ENCODE measurements around the gene SSX2IP. TPM values are rescaled to one million over a fixed set of nuclear protein-coding genes. Genes with fewer than 3 reads are reported as not detected.

SSX2IP gene
- total and polyA plus RNA-seq, 2 donors (not counting 1 experiment from before 2014, with no cell fraction given) = 13.8 to 41.5 TPM

DNA sequence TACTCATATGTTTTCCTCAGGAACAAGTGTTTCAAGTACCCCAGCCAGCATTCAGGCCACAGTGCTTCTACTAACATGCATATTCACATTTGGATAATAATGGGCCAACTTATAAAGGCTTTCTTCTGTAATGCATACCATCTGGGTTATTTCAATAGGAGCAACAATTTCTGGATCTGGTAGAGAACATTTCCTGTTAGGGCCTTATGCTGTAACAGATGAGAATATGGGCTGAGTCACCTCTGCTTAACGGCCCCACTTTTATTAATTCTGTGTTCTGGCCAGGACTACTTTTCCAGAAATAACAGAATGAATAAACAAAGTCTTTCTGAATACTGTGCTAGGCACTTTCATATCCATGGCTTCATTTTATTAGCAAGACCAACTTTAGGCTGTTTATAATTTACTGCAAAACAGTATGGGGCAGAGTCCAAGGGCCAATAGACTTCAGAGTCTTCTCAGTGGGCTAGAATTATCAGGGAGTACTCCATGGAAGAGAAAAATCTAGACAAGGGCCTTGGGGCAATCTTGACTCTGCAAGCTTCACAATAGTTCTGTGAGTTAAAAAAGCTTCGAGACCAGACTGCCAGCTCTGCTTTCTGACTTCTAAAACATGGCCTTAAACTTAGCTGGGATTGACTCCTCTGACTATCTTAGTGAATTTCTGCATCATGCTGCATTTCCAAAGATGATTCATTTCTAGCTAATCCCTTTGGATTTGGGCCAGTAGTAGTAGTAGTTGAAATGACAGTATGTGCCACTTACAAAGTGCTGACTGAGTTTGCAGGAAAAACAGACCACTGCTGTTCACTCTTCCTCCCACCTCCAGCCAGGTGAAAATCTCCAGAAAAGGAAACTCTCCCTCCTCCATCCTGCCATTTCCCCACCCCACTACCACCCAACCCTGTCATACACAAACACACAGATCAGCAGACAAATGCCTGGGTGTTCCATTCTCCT, 8.2 kb upstream of the SSX2IP start:
- peak overlapping the region; percentile 76 for H3K4me2 ChIP-seq (ENCODE audit: extremely low read depth, insufficient read depth, low read length)
- DNase-seq (ENCODE audit: low read depth in 2 of 2) = peak; percentile 91 to 95
- H3K36me3 ChIP-seq (ENCODE audit: control insufficient read depth, insufficient read depth, low read length) = no peaks in the 10 kb centered on the region
- TF ChIP-seq EZH2 (IDR thresholded peaks at IDR 0.05; ENCODE audit: low read length, missing control alignments) = no peak
- TF ChIP-seq, protein P1, sequence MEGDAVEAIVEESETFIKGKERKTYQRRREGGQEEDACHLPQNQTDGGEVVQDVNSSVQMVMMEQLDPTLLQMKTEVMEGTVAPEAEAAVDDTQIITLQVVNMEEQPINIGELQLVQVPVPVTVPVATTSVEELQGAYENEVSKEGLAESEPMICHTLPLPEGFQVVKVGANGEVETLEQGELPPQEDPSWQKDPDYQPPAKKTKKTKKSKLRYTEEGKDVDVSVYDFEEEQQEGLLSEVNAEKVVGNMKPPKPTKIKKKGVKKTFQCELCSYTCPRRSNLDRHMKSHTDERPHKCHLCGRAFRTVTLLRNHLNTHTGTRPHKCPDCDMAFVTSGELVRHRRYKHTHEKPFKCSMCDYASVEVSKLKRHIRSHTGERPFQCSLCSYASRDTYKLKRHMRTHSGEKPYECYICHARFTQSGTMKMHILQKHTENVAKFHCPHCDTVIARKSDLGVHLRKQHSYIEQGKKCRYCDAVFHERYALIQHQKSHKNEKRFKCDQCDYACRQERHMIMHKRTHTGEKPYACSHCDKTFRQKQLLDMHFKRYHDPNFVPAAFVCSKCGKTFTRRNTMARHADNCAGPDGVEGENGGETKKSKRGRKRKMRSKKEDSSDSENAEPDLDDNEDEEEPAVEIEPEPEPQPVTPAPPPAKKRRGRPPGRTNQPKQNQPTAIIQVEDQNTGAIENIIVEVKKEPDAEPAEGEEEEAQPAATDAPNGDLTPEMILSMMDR (conservative IDR thresholded peaks at IDR 0.05 in 1 of 2, IDR thresholded peaks at IDR 0.05 in 1 of 2; ENCODE audit: low read depth in 1 of 2, low read length in 2 of 2) = no peak
- peaks cover 16% of the 10 kb centered on the region for H3K4me1 ChIP-seq (ENCODE audit: control insufficient read depth, extremely low read depth, insufficient read depth, low read length)
- H3K9me3 ChIP-seq (ENCODE audit: control insufficient read depth, insufficient read depth, low read depth, low read length) = no peaks in the 10 kb centered on the region
- no peaks in the 10 kb centered on the region for H4K20me1 ChIP-seq (ENCODE audit: control insufficient read depth, extremely low read depth, insufficient read depth, low read length)
- no peaks in the 10 kb centered on the region for H3K79me2 ChIP-seq (ENCODE audit: control insufficient read depth, insufficient read depth, low read length)
- no peak overlapping the region for H3K4me3 ChIP-seq (replicated peaks in 1 of 4; ENCODE audit: control extremely low read depth in 1 of 4, insufficient read depth in 1 of 4, low read depth in 3 of 4, low read length in 4 of 4)
- no peak overlapping the region for H2AFZ ChIP-seq (ENCODE audit: low read length)
- no peak overlapping the region for H3K9ac ChIP-seq (ENCODE audit: insufficient read depth, low read length)
- peak overlapping the region; percentile 69 for H3K27ac ChIP-seq (ENCODE audit: insufficient read depth, low read length)
- H3K27me3 ChIP-seq (ENCODE audit: control insufficient read depth, insufficient read depth, low read length) = no peaks in the 10 kb centered on the region

DNA sequence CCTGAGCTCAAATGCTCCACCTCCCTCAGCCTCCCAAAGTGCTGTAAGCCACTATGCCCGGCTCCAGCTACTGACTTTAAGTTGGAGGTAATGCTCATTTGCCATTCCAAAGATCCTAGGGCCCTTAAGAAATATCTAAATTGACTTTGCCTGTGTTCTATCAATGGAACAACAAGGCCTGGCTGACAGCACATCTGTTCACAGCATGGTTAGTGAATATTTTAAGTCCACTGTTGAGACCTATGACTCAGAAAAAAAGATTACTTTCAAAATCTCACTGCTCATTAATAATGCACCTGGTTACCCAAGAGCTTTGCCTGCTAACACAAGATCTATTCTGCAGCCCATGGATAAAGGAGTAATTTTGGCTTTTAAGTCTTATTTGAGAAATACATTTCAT, 3.5 kb upstream of the SSX2IP start:
- Histone ChIP-seq H3K4me1 (ENCODE audit: control insufficient read depth, extremely low read depth, insufficient read depth, low read length) (peaks cover 6% of the 10 kb centered on the region), H4K20me1 (ENCODE audit: control insufficient read depth, extremely low read depth, insufficient read depth, low read length) (no peaks in the 10 kb centered on the region), H3K9ac (ENCODE audit: insufficient read depth, low read length) (no peak overlapping the region), H3K27me3 (ENCODE audit: control insufficient read depth, insufficient read depth, low read length) (no peaks in the 10 kb centered on the region), H3K79me2 (ENCODE audit: control insufficient read depth, insufficient read depth, low read length) (peaks cover 12% of the 10 kb centered on the region), H3K4me2 (ENCODE audit: extremely low read depth, insufficient read depth, low read length) (no peak overlapping the region), H2AFZ (ENCODE audit: low read length) (no peak overlapping the region), H3K9me3 (ENCODE audit: control insufficient read depth, insufficient read depth, low read depth, low read length) (no peaks in the 10 kb centered on the region), H3K27ac (ENCODE audit: insufficient read depth, low read length) (no peak overlapping the region), H3K4me3 (replicated peaks in 1 of 4; ENCODE audit: control extremely low read depth in 1 of 4, insufficient read depth in 1 of 4, low read depth in 3 of 4, low read length in 4 of 4) (no peak overlapping the region), H3K36me3 (ENCODE audit: control insufficient read depth, insufficient read depth, low read length) (no peaks in the 10 kb centered on the region)
- TF ChIP-seq EZH2 (IDR thresholded peaks at IDR 0.05; ENCODE audit: low read length, missing control alignments) = no peak
- TF ChIP-seq, protein P1 (conservative IDR thresholded peaks at IDR 0.05 in 1 of 2, IDR thresholded peaks at IDR 0.05 in 1 of 2; ENCODE audit: low read depth in 1 of 2, low read length in 2 of 2) = no peak
- DNase-seq (ENCODE audit: low read depth in 2 of 2) = peak in 1 of 2 donors; percentile 14

DNA sequence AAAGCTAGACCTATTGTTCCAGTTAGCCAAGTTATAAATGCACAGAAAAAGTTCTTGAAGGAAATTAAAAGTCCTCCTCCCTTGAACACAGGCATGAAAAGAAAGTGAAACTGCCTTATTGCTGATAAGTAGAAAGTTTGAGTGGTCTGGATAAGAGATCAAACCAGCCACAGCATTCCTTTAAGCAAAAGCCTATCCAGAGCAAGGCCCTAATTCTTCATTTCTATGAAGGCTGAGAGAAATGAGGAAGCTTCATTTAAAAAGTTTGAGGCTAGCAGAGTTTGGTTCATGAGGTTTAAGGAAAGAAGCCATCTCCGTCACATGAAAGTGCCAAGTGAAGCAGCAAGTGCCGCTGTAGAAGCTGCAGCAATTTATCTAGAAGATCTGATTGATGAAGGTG, 2.7 kb upstream of the SSX2IP start:
- no peak overlapping the region for H2AFZ ChIP-seq (ENCODE audit: low read length)

More for the DNA sequence above, 2.7 kb upstream of the SSX2IP start:
- Histone ChIP-seq H3K4me3 (replicated peaks in 1 of 4; ENCODE audit: control extremely low read depth in 1 of 4, insufficient read depth in 1 of 4, low read depth in 3 of 4, low read length in 4 of 4) (no peak overlapping the region), H3K36me3 (ENCODE audit: control insufficient read depth, insufficient read depth, low read length) (no peaks in the 10 kb centered on the region), H3K79me2 (ENCODE audit: control insufficient read depth, insufficient read depth, low read length) (peaks cover 17% of the 10 kb centered on the region), H3K9me3 (ENCODE audit: control insufficient read depth, insufficient read depth, low read depth, low read length) (no peaks in the 10 kb centered on the region), H3K4me2 (ENCODE audit: extremely low read depth, insufficient read depth, low read length) (no peak overlapping the region), H3K4me1 (ENCODE audit: control insufficient read depth, extremely low read depth, insufficient read depth, low read length) (peaks cover 9% of the 10 kb centered on the region), H3K9ac (ENCODE audit: insufficient read depth, low read length) (no peak overlapping the region), H4K20me1 (ENCODE audit: control insufficient read depth, extremely low read depth, insufficient read depth, low read length) (no peaks in the 10 kb centered on the region), H3K27ac (ENCODE audit: insufficient read depth, low read length) (no peak overlapping the region), H3K27me3 (ENCODE audit: control insufficient read depth, insufficient read depth, low read length) (no peaks in the 10 kb centered on the region)
- no peak for TF ChIP-seq EZH2 (IDR thresholded peaks at IDR 0.05; ENCODE audit: low read length, missing control alignments)
- DNase-seq (ENCODE audit: low read depth in 2 of 2) = peak in 1 of 2 donors; percentile 69

All from fibroblast of lung (primary cell).